ENCODE results near the gene SETSIP.

The SETSIP gene

GRCh38 chr1:92075311-92075710 lies at the start of gene SETSIP:
Gene SETSIP (minus strand): TSS chr1:92075411. CDS start chr1:92075411, 0 bp downstream.
- TF ChIP-seq CTCF (IDR thresholded peaks at IDR 0.05; ENCODE audit: low read length, missing control alignments) = no peak
- no peak within 1 kb of the TSS for H3K4me3 ChIP-seq (replicated peaks; ENCODE audit: low read depth, low read length)
- DNase-seq (ENCODE audit: low read depth) = no peak

GRCh38 chr1:92123868-92124267 lies 48.7 kb upstream of the SETSIP start:
- no peak overlapping the region for H3K4me3 ChIP-seq (replicated peaks; ENCODE audit: low read depth, low read length)
- no peak for TF ChIP-seq CTCF (IDR thresholded peaks at IDR 0.05; ENCODE audit: low read length, missing control alignments)
- peak; percentile 2 for DNase-seq (ENCODE audit: low read depth)

GRCh38 chr1:92118826-92119225 lies 43.6 kb upstream of the SETSIP start:
- no peak for DNase-seq (ENCODE audit: low read depth)

GRCh38 chr1:92117526-92117925 lies 42.3 kb upstream of the SETSIP start:
- no peak overlapping the region for H3K4me3 ChIP-seq (replicated peaks; ENCODE audit: low read depth, low read length)
- TF ChIP-seq CTCF (IDR thresholded peaks at IDR 0.05; ENCODE audit: low read length, missing control alignments) = no peak
- no peak for DNase-seq (ENCODE audit: low read depth)

More at GRCh38 chr1:92118826-92119225, 43.6 kb upstream of the SETSIP start:
- H3K4me3 ChIP-seq (replicated peaks; ENCODE audit: low read depth, low read length) = no peak overlapping the region
- TF ChIP-seq CTCF (IDR thresholded peaks at IDR 0.05; ENCODE audit: low read length, missing control alignments) = no peak

GRCh38 chr1:92108631-92109030 lies 33.4 kb upstream of the SETSIP start:
- no peak for TF ChIP-seq CTCF (IDR thresholded peaks at IDR 0.05; ENCODE audit: low read length, missing control alignments)
- H3K4me3 ChIP-seq (replicated peaks; ENCODE audit: low read depth, low read length) = no peak overlapping the region
- no peak for DNase-seq (ENCODE audit: low read depth)

GRCh38 chr1:92105546-92106081 lies 30.4 kb upstream of the SETSIP start:
- no peak for TF ChIP-seq CTCF (IDR thresholded peaks at IDR 0.05; ENCODE audit: low read length, missing control alignments)
- DNase-seq (ENCODE audit: low read depth) = no peak
- H3K4me3 ChIP-seq (replicated peaks; ENCODE audit: low read depth, low read length) = no peak overlapping the region

- DNase-seq (ENCODE audit: low read depth) = no peak
- no peak overlapping the region for H3K4me3 ChIP-seq (replicated peaks; ENCODE audit: low read depth, low read length)
- no peak for TF ChIP-seq CTCF (IDR thresholded peaks at IDR 0.05; ENCODE audit: low read length, missing control alignments)
These were observed 21.1 kb upstream of the SETSIP start for GRCh38 chr1:92096317-92096716.
